Neuronal stem cell (in vitro differentiated cells): ENCODE results near the gene MAP3K14.

ENCODE experiments used
- DNase-seq: peaks from one replicate; pipeline ENCODE4 v3.0.0-alpha.2; 2013; ENCODE audit warnings: low spot score
- H2AFZ ChIP-seq: one replicate; pipeline ENCODE4 v1.6.1; 2013; ENCODE audit warnings: mild to moderate bottlenecking, low read length, inconsistent platforms
- H2AK5ac ChIP-seq: 2 replicates; pipeline ENCODE4 v1.6.1; 2013; ENCODE audit warnings: low read depth, mild to moderate bottlenecking, inconsistent platforms, low read length, moderate library complexity, mixed read lengths
- H2BK120ac ChIP-seq: 2 replicates; pipeline ENCODE4 v1.6.1; 2013; ENCODE audit warnings: low read depth, mild to moderate bottlenecking, inconsistent platforms, low read length, moderate library complexity, mixed read lengths
- H2BK12ac ChIP-seq: one replicate; pipeline ENCODE4 v1.6.1; 2013; ENCODE audit warnings: low read length, inconsistent platforms
- H2BK15ac ChIP-seq: 2 replicates; pipeline ENCODE4 v1.6.1; 2013; ENCODE audit warnings: mild to moderate bottlenecking, low read length, inconsistent platforms, mixed read lengths
- H2BK5ac ChIP-seq: one replicate; pipeline ENCODE4 v1.6.1; 2013; ENCODE audit warnings: inconsistent platforms, mild to moderate bottlenecking, low read length, moderate library complexity
- H3K14ac ChIP-seq: one replicate; pipeline ENCODE4 v1.6.1; 2013; ENCODE audit warnings: low read length, inconsistent platforms
- H3K18ac ChIP-seq: 2 replicates; pipeline ENCODE4 v1.6.1; 2013; ENCODE audit warnings: low read length, inconsistent platforms
- H3K23ac ChIP-seq: 2 replicates; pipeline ENCODE4 v1.6.1; 2013; ENCODE audit warnings: low read depth, mild to moderate bottlenecking, mixed read lengths, low read length, inconsistent platforms; ENCODE audit not compliant: poor library complexity
- H3K27ac ChIP-seq: replicated peaks from 3 replicates; pipeline ENCODE4 v1.5.1; 2013; ENCODE audit warnings: low read length, inconsistent platforms
- H3K27me3 ChIP-seq, 3 experiments: 2 replicates each; pipeline ENCODE4 v1.6.1; 2013; ENCODE audit warnings: low read length in 3 of 3, mild to moderate bottlenecking in 2 of 3, inconsistent platforms in 1 of 3, low read depth in 1 of 3, mixed read lengths in 1 of 3, moderate library complexity in 1 of 3; ENCODE audit not compliant: control insufficient read depth in 3 of 3, insufficient read depth in 3 of 3
- H3K36me3 ChIP-seq, 2 donors: replicated peaks in 1 of 2; 2 replicates each; pipeline ENCODE4 v1.6.1; 2013; ENCODE audit warnings: low read length in 2 of 2; ENCODE audit not compliant: control insufficient read depth in 2 of 2, insufficient read depth in 2 of 2
- H3K4ac ChIP-seq: 2 replicates; pipeline ENCODE4 v1.6.1; 2013; ENCODE audit warnings: inconsistent platforms, mild to moderate bottlenecking, low read length, moderate library complexity
- H3K4me1 ChIP-seq, 2 donors: 1 replicate in 1 of 2; 2 replicates in 1 of 2; pipeline ENCODE4 v1.6.1; 2013; ENCODE audit warnings: low read length in 2 of 2, low read depth in 1 of 2; ENCODE audit not compliant: control insufficient read depth in 2 of 2, insufficient read depth in 1 of 2
- H3K4me2 ChIP-seq: one replicate; pipeline ENCODE4 v1.6.1; 2013; ENCODE audit warnings: mild to moderate bottlenecking, low read length, inconsistent platforms; ENCODE audit not compliant: insufficient read depth, poor library complexity, severe bottlenecking
- H3K4me3 ChIP-seq, 2 donors: 2 replicates each; pipeline ENCODE4 v1.5.1; 2013; ENCODE audit warnings: low read length in 2 of 2, mild to moderate bottlenecking in 2 of 2, inconsistent platforms in 1 of 2, moderate library complexity in 1 of 2
- H3K79me1 ChIP-seq: one replicate; pipeline ENCODE4 v1.6.1; 2013; ENCODE audit warnings: low read depth, mild to moderate bottlenecking, inconsistent platforms, low read length, moderate library complexity
- H3K9ac ChIP-seq: one replicate; pipeline ENCODE4 v1.6.1; 2013; ENCODE audit warnings: mild to moderate bottlenecking, low read depth, low read length, inconsistent platforms; ENCODE audit not compliant: poor library complexity
- H3K9me3 ChIP-seq, 2 donors: replicated peaks in 1 of 2; 2 replicates each; pipeline versions ENCODE3 to v1.6.1; 2013; ENCODE audit warnings: low read length in 2 of 2, mild to moderate bottlenecking in 2 of 2, inconsistent platforms in 1 of 2, low read depth in 1 of 2, mixed read lengths in 1 of 2, moderate library complexity in 1 of 2; ENCODE audit not compliant: control insufficient read depth in 2 of 2, insufficient read depth in 1 of 2
- H4K8ac ChIP-seq: one replicate; pipeline ENCODE4 v1.6.1; 2013; ENCODE audit warnings: low read depth, mild to moderate bottlenecking, inconsistent platforms, low read length, moderate library complexity
- H4K91ac ChIP-seq: one replicate; pipeline ENCODE4 v1.6.1; 2013; ENCODE audit warnings: low read length, low read depth, mild to moderate bottlenecking, inconsistent platforms; ENCODE audit not compliant: poor library complexity
- WGBS, 2 donors: extraction: QIAGEN DNeasy Blood & Tissue Kit; methylation state at CpG; one replicate each; pipeline ENCODE4 v1.1.7; 2013; ENCODE audit warnings: missing lambda C conversion rate in 2 of 2, mixed read lengths in 1 of 2; ENCODE audit not compliant: insufficient read length in 2 of 2, insufficient replicate concordance in 1 of 2; ENCODE audit errors: extremely low coverage in 2 of 2; 5-methylcytosine and 5-hydroxymethylcytosine counted together

MAP3K14 gene

GRCh38 chr17:45307290-45308015 is 9.4 kb downstream of the MAP3K14 start:
- H2BK12ac ChIP-seq, result no peak overlapping the region
- peaks cover 2 to 29% of the 10 kb centered on the region in 2 donors for H3K36me3 ChIP-seq
- H3K9me3 ChIP-seq, result no peaks in the 10 kb centered on the region
- no peak overlapping the region for H4K91ac ChIP-seq
- no peak overlapping the region for H2AFZ ChIP-seq
- H2BK15ac ChIP-seq, result no peak overlapping the region
- no peak overlapping the region for H2BK120ac ChIP-seq
- no peak overlapping the region for H3K18ac ChIP-seq
- H3K14ac ChIP-seq, result no peak overlapping the region
- no peak overlapping the region for H2BK5ac ChIP-seq
- no peak overlapping the region for H3K4ac ChIP-seq
- H3K4me2 ChIP-seq, result no peak overlapping the region
- H3K79me1 ChIP-seq, result peaks cover 8% of the 10 kb centered on the region
- H3K27ac ChIP-seq, result no peak overlapping the region
- H3K27me3 ChIP-seq, result no peaks in the 10 kb centered on the region
- no peak overlapping the region for H4K8ac ChIP-seq
- H2AK5ac ChIP-seq, result no peak overlapping the region
- H3K4me3 ChIP-seq, result no peak overlapping the region
- H3K23ac ChIP-seq, result no peak overlapping the region
- WGBS, 2 donors, result no CpG with 5 or more reads among the region's 9 CpGs
- peaks cover 0 to 4% of the 10 kb centered on the region in 2 donors for H3K4me1 ChIP-seq
- DNase-seq, result no peak
- no peak overlapping the region for H3K9ac ChIP-seq

DNA sequence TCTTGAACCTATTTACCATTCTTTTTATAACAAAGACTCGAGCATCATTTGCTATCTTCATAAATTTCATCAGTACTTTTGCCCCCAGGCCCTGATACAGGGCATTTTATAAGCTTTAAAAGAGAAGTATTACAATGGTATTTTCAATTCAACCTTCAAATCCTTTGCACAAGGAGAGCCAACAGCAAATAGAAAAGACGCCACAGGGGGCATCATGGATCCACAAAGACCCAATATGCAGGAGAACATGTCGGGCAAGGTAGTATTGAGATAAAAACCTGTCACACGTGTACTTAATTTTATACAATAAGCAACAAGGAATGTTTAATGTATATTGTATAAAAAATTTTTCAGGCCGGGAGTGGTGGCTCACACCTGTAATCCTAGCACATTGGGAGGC is 10.2 kb downstream of the MAP3K14 start:
- Histone ChIP-seq H3K27me3 (no peaks in the 10 kb centered on the region), H3K27ac (no peak overlapping the region), H3K36me3 (peaks cover 2 to 27% of the 10 kb centered on the region in 2 donors), H3K9me3 (no peaks in the 10 kb centered on the region), H2AFZ (no peak overlapping the region), H3K9ac (no peak overlapping the region), H2AK5ac (no peak overlapping the region), H2BK5ac (no peak overlapping the region), H2BK15ac (no peak overlapping the region), H3K23ac (no peak overlapping the region), H2BK120ac (no peak overlapping the region), H3K4me1 (peaks cover 0 to 4% of the 10 kb centered on the region in 2 donors), H3K14ac (no peak overlapping the region), H4K91ac (no peak overlapping the region), H3K4ac (no peak overlapping the region), H4K8ac (no peak overlapping the region), H3K4me2 (no peak overlapping the region), H3K79me1 (peaks cover 5% of the 10 kb centered on the region), H2BK12ac (no peak overlapping the region), H3K18ac (no peak overlapping the region), H3K4me3 (no peak overlapping the region)
- no peak for DNase-seq
- whole genome bisulfite sequencing, 2 donors, result no CpG with 5 or more reads among the region's 5 CpGs

- no peak overlapping the region for H3K23ac ChIP-seq
- no peak overlapping the region for H2BK120ac ChIP-seq
- H3K9me3 ChIP-seq, result no peaks in the 10 kb centered on the region
- H3K14ac ChIP-seq, result no peak overlapping the region
- H4K8ac ChIP-seq, result no peak overlapping the region
- H3K9ac ChIP-seq, result no peak overlapping the region
- no peak for DNase-seq
- H3K18ac ChIP-seq, result no peak overlapping the region
- no peak overlapping the region for H2AK5ac ChIP-seq
- WGBS, 2 donors, result no CpG with 5 or more reads among the region's 4 CpGs
- no peak overlapping the region for H4K91ac ChIP-seq
- H2BK15ac ChIP-seq, result no peak overlapping the region
- no peak overlapping the region for H2BK12ac ChIP-seq
- H3K4me2 ChIP-seq, result no peak overlapping the region
- no peak overlapping the region for H2AFZ ChIP-seq
- H3K79me1 ChIP-seq, result peaks cover 5% of the 10 kb centered on the region
- no peak overlapping the region for H2BK5ac ChIP-seq
- H3K27ac ChIP-seq, result no peak overlapping the region
- H3K4me3 ChIP-seq, result no peak overlapping the region
- H3K4ac ChIP-seq, result no peak overlapping the region
- no peaks in the 10 kb centered on the region for H3K27me3 ChIP-seq
- H3K36me3 ChIP-seq, result peaks cover 2 to 21% of the 10 kb centered on the region in 2 donors
- peaks cover 0 to 4% of the 10 kb centered on the region in 2 donors for H3K4me1 ChIP-seq
Measured at GRCh38 chr17:45306094-45306493, 10.7 kb downstream of the MAP3K14 start.

GRCh38 chr17:45305530-45306087 is 11.2 kb downstream of the MAP3K14 start:
- Histone ChIP-seq H3K79me1 (peaks cover 5% of the 10 kb centered on the region), H2BK12ac (no peak overlapping the region), H3K9me3 (no peaks in the 10 kb centered on the region), H3K27me3 (no peaks in the 10 kb centered on the region), H2BK120ac (no peak overlapping the region), H4K8ac (no peak overlapping the region), H3K4me2 (no peak overlapping the region), H3K27ac (no peak overlapping the region), H3K4me1 (peaks cover 0 to 4% of the 10 kb centered on the region in 2 donors), H2AFZ (no peak overlapping the region), H4K91ac (no peak overlapping the region), H3K18ac (no peak overlapping the region), H3K4me3 (no peak overlapping the region), H3K23ac (no peak overlapping the region), H2BK5ac (no peak overlapping the region), H2BK15ac (no peak overlapping the region), H3K9ac (no peak overlapping the region), H3K36me3 (peaks cover 2 to 17% of the 10 kb centered on the region in 2 donors), H3K4ac (no peak overlapping the region), H2AK5ac (no peak overlapping the region), H3K14ac (no peak overlapping the region)
- WGBS, 2 donors, result no CpG with 5 or more reads among the region's 3 CpGs
- DNase-seq, result no peak
